Right lobe of liver (tissue), 4 donors: Measurements from ENCODE around the gene OTC.

Source experiments
- CTCF ChIP-seq, 4 donors: fragments of 200-600 bp in 3 of 4; fragments of 450-650 bp in 1 of 4; IDR thresholded peaks; one replicate each; pipeline versions ENCODE4 v1.5.1 to v1.8.0; 2016 to 2022; ENCODE audit warnings: antibody characterized with exemption in 4 of 4, mild to moderate bottlenecking in 2 of 4
- POLR2A ChIP-seq: fragments of 450-650 bp; IDR thresholded peaks from one replicate; pipeline ENCODE4 v1.6.1; 2017; ENCODE audit warnings: antibody characterized with exemption, mild to moderate bottlenecking
- donor health status: DM: no; HTN: no; CAD: no.
- donor health status: DM: no; HTN: no; CAD: no.
- donor health status: DM: no; HTN: yes; CAD: no.

DNA sequence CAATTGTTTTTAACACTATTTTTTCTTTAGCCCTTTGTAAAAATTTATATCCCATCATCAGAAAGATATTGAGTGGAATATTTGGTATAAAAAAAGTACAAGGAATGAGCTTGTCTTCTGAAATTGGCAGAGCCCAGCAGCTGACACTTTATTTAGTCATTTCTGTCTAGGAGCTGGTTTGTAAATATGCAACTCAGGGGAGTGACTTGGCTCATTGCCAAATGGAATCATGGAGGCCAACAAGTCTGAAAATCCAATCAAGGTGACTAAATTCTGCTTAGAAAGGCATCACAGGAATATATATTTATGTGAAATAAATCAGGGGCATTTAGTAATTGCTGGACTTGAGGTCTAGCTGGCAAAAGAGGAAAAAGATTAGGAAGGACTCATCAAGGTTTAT, 74.4 kb downstream of the OTC start:
- TF ChIP-seq POLR2A: no peak
- TF ChIP-seq CTCF (IDR thresholded peaks at IDR 0.05): no peak
